ENCODE measurements around the gene NCOR1. TPM values are rescaled to one million over a fixed set of nuclear protein-coding genes. Genes with fewer than 3 reads are reported as not detected.

NCOR1 gene
- total RNA-seq, result 42.9 and 60.9 TPM in 2 replicates

GRCh38 chr17:16215273-16215964, at the start of gene NCOR1:
Gene NCOR1 (minus strand): TSS chr17:16215534. CDS start chr17:16194569, 20,965 bp downstream.

DNA sequence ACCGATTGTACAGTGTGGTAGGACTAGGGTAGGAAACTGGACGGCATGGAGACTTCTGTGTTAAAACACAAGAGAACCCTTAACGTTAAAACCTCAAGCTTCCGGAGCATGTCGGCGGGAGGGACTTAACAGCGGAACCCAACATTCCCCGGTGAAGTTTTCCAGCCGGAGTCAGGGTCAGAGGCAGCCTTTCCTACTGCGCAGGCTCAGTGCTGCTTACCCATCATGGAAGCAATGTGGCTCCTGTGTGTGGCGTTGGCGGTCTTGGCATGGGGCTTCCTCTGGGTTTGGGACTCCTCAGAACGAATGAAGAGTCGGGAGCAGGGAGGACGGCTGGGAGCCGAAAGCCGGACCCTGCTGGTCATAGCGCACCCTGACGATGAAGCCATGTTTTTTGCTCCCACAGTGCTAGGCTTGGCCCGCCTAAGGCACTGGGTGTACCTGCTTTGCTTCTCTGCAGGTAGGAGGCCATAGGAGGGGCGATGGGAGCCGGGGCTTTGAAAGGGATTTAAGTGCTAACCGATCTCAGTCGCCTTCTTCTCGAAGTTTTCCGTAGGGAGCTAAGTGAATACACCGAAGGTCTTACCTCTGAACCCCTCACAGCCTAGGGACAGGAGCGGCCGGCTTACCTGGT, 1.8 kb upstream of the NCOR1 start, which contains the start of gene PIGL:
Gene PIGL (plus strand): TSS at position 209 of the 634 bp plus-strand sequence. CDS start 17 bp downstream, at position 226.

DNA sequence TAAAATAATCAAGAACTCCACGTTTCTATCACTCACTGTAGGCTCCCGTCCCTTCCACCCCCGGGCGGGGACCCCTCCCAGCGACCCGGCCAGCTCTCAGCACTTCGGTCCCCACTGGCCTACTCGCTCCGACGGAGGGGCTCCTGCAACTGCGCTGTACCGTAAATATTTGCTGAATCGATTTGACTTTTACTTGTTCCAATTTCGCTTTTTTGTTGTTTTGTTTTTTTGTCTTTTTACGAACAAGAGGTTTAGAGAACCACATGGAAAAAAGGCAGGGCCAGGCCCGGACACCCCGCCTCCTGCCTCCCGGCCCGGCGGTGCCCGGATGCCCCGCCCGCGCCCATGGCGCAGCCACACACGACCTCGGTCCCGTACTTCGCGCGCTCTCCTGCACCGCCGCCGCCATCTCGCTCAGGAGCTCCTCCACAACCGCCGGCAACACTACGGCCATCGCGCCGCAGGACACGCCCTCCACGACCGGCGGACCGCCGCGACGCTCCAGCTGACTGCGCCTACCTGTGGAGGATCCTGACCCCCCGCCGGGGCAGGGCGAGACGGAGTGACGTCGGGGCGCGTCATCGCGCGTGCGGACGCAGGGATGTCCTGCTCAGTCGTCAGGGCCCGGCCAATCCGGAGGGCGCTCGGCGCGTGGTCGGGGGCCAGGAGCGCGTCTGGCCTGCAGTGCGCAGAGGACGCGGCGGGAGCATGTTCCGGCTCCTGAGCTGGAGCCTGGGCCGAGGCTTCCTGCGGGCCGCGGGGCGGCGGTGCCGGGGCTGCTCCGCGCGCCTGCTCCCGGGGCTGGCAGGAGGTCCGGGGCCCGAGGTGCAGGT, 216.0 kb downstream of the NCOR1 start, which contains the start of the genes TTC19 and ZSWIM7:
Gene TTC19 (plus strand): TSS at position 684 of the 833 bp plus-strand sequence. CDS start 25 bp downstream, at position 709.
Gene ZSWIM7 (minus strand): TSS at position 564 of the 833 bp plus-strand sequence. CDS start 110 bp downstream, at position 454.

Other genes with a start within 250 kb of the NCOR1 start
- 18.1 and 24.7 TPM in 2 replicates for gene ZSWIM7, start 215.8 kb downstream of the NCOR1 start, total RNA-seq
- gene TTC19, start 215.7 kb downstream of the NCOR1 start, total RNA-seq, result 55.8 and 56.5 TPM in 2 replicates
- gene PIGL, start 1.7 kb upstream of the NCOR1 start, total RNA-seq, result 10.5 and 15.9 TPM in 2 replicates
- 38.0 and 52.0 TPM in 2 replicates for gene CENPV, start 137.9 kb upstream of the NCOR1 start, total RNA-seq
- 2,000 and 2,095 TPM in 2 replicates for gene UBB, start 165.6 kb upstream of the NCOR1 start, total RNA-seq
- 9.1 and 15.2 TPM in 2 replicates for gene TRPV2, start 200.0 kb upstream of the NCOR1 start, total RNA-seq